NCI-H128 (cell line): Measurements from ENCODE around the gene VPS13D.
"Not testable (repeated sequence)": the region's sequence is repeated elsewhere in the genome, so short reads cannot be mapped to it uniquely, and the experiment has no call there.

Source experiments
- DNase-seq: peaks from one replicate; lab custom pipeline; 2025; ENCODE audit not compliant: unreplicated experiment; lab: John Stamatoyannopoulos, UW

The VPS13D gene

GRCh38 chr1:12530462-12531178 lies 300.8 kb downstream of the VPS13D start:
- DNase-seq, result no peak

- no peak for DNase-seq
These were observed 301.3 kb downstream of the VPS13D start for GRCh38 chr1:12531179-12531499.

DNA sequence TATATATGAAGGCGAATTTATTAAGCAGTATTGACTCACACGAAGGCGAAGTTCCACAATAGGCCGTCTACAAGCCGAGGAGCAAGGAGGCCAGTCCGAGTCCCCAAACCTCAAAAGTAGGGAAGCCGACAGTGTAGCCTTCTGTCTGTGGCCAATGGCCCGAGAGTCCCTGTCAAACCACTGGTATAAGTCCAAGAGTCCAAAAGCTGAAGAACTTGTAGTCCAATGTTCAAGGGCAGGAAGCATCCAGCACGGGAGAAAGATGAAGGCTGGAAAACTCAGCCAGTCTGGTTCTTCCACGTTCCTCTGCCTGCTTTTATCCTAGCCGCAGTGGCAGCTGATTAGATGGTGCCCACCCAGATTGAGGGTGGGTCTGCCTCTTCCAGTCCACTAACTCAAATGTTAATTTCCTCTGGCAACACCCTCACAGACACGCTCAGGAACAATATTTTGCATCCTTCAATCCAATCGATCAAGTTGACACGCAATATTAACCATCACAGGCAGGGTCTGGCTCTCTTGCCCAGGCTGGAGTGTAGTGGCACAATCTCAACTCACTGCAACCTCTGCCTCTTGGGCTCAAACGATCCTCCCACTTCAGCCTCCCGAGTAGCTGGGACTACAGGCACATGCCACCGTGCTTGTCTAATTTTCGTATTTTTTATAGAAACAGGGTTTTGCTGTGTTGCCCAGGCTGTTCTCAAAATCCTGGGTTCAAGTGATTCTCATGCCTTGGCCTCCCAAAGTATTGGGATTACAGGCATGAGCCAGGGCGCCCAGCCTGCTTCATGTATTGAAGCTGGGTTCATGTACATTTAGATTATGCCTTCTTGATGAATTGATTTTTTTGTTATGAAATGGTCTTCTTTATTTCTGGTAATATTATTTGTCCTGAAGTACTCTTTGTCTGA lies 302.8 kb downstream of the VPS13D start:
- no peak for DNase-seq

DNA sequence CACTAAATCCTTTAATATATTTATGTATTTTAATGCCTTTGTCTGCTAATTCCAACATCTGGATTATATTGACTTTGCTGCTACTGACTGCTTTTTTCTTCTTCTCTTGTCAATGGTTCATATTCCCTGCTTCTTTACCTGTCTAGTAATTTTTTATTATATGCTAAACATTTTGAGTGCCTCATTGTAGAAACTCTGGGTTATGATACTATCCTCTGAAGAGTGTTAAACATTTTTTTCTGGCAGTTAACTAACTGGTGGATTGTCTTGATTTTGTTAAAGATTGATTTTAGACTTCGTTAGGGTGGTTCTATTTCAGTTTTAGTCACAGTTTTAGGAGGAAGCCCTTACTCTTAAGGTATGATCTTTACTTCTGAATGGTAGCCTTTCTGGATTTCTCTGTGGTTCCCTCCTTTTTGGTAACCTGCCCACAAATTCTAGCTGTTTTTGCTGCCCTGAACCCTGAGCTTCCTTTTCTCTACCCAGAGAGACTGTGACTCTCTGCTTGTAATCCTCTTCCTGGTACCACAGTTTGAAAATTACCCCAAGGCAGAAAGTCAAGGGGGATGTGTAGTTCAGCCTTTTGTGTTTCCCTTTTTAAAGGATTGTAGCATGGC lies 306.3 kb downstream of the VPS13D start:
- no peak for DNase-seq

DNA sequence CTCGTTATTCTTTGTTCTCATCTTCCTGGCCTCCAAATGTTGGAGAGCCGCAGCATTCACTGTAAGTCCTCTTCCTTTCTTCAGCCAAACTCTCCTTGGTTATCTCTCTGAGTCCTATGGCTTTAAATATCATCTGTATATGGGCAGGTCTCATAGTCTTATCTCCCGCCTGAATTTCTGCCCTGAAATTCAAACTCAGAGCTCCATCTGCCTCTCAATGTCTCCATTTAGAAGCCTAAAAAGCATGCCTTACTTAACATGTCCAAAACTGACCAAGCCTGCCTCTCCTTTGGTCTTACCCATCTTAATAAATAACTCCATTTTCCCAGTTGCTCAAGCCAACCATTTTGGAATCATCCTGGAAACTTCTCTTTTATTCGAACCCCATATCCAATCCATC lies 307.5 kb downstream of the VPS13D start:
- no peak for DNase-seq

GRCh38 chr1:12537906-12538461 lies 308.2 kb downstream of the VPS13D start:
- DNase-seq, result no peak

GRCh38 chr1:12538536-12538935 lies 308.7 kb downstream of the VPS13D start:
- DNase-seq, result not testable (repeated sequence)

DNA sequence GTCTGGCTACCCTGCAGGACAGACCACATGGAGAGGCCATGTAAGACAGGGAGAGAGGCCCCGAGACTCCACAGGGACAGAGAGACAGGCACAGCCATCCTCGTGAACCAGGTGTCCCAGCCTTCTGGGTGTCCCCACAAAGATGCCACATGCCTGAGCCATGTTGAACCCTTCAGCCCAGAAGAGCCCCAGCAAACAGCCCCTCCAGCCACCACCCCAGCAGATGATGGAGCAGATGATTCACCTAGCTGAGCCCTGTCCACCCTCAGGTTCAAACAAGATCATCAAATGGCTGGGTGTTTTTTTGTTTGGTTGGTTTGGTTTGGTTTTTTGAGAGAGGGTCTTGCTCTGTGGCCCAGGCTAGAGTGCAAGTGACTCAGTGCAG lies 309.5 kb downstream of the VPS13D start:
- no peak for DNase-seq

GRCh38 chr1:12539705-12540579 lies 310.1 kb downstream of the VPS13D start:
- DNase-seq, result no peak

GRCh38 chr1:12540580-12541273 lies 310.9 kb downstream of the VPS13D start:
- DNase-seq, result no peak

DNA sequence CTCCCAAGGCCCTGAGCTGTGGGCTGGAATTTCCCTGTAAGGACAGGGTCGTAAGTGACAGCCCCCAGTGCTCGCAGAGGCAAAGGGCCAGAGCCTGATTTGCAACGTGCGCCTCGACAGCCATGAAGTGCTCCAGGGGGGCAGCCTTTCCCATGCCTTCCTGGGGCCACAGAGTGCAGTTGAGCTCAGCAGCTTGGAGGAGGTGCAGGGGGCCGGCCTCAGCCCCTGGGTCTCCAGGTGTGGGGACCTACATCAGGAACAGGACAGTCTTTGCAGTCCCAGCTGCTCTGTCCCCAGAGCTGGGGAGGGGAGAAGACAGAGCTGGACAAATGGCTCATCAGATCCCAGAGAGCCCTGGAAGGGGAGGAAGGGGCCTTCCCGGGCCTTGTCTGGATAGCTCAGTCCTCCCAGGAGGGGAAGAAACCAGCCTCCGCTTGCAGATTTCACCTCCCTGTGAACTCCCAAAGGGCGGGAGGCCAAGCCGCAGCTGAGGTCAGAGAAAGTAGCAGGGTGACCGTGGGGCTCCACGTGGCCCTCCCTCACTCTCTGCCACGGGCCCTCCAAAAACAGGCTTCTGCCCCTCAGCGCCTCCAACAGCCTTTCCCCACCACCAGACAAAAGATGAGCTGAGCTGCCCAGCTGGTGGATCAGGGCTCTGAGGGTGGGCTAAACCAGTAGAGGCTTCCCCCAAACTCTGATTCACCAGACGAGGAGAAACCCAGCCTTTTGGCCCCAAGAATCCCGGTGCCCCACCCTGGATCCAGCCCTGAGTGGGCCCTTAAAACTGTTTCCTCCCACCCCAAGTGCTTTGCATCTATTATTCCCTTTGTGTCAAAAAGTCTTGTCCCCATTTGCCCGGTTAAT lies 311.7 kb downstream of the VPS13D start:
- DNase-seq, result no peak

DNA sequence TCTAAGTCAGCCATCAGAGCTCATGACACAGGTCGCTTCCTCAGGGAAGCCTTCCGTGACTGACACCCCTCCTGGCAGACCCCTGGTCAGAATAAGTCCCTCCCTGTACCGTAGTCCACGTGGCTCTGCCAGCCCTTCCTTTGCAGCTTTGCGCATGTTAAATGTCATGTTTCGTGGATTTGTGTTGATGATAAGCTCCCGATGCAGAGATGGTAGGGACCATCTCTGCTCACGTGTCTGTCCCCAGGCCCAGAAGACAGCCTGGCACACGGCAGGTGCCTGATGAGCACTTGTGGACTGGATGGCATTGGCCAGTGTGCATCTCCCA lies 312.3 kb downstream of the VPS13D start:
- no peak for DNase-seq

DNA sequence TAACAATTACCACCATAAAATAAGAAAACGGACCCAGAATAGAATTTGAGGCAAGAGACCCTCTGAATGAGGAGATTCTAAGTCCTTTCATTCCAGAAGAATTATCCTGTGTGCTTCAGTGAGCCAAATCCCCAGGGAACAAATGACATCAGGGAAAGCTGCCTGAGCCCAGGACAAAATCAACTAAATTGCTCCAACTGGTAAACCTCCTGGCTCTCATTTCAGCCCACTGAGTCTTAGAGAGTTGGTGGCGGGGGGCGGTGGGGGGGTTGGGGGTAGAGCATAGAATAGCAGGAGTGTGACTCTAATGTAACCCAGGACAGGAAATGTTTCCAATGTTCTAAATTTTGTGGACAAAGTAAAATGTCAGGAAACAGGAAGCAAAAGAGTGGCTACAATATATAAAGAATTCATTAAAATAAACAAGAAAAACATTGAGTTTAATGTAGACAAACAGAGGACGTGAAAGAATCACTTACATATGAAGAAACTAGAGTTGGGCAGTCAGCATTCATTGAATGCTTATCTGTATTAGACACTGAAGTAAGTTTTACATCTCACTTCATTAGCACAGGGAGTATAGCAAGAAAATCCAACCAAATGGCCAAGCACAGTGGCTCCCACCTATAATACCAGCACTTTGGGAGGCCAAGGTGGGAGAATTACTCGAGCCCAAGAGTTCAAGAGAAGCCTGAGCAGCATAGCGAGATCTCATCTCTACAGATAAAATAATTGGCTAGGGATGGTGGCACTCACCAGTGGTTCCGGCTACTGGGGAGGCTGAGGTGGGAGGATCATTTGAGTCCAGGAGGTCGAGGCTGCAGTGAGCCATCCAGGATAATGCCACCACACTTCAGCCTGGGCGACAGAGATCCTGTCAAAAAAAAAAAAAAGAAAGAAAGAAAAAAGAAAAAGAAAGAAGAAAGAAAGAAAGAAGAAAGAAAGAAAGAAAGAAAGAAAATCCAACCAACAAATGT lies 313.1 kb downstream of the VPS13D start:
- DNase-seq, result no peak

DNA sequence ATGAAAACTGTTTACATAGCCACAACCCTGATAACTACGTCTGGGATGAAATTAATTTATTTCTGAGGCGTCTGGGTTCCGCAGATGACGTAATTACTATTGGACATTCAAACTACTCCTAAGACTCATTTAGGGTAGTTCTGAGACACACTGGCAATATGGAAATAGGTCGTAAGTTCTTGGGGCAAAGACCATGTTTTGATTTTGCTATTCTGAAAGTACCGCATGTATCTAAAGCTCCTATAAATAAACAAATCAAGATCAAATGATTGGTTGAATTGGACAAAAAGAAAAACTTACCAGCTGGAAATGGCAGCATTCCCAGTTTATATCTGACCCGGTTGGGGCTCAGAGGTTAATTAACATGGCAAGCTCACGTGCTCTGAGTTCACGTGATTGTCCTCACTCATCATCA lies 313.9 kb downstream of the VPS13D start:
- DNase-seq, result no peak

DNA sequence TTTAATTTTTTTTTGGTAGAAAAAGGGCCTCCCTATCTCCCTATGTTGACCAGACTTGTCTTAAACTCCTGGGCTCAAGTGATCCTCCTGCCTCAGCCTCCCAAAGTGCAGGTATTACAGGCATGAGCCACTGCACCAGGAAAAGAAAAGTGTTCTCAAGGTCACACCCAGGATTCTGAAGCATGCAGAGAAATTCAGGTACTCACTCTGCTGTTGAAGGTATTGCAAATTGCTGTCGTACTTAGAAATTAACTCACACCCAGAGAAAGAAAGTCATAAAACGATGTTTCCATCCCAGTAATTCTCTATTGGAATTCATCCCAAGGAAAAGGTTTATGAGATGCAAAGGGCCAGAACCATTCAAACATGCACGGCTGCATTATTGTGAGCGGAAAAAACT lies 314.5 kb downstream of the VPS13D start:
- no peak for DNase-seq

DNA sequence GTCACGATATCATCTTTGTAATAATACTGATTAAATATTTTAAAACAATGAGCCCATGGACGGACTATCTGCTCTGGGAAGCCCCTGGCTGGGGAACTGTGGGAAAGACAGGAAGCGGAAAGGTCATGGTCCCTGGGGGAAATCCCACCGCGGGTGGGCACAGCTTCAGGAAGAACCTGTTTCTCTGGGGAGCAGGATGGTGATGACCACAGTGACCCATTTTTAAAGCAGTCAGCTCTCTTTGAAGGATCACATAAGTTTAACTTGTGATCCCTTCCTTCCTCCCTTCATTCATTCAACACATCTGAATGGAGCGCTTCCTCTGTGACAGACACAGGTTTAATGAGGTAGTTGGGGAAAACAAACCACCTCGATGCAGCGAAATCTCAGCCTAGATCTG lies 315.2 kb downstream of the VPS13D start:
- no peak for DNase-seq

DNA sequence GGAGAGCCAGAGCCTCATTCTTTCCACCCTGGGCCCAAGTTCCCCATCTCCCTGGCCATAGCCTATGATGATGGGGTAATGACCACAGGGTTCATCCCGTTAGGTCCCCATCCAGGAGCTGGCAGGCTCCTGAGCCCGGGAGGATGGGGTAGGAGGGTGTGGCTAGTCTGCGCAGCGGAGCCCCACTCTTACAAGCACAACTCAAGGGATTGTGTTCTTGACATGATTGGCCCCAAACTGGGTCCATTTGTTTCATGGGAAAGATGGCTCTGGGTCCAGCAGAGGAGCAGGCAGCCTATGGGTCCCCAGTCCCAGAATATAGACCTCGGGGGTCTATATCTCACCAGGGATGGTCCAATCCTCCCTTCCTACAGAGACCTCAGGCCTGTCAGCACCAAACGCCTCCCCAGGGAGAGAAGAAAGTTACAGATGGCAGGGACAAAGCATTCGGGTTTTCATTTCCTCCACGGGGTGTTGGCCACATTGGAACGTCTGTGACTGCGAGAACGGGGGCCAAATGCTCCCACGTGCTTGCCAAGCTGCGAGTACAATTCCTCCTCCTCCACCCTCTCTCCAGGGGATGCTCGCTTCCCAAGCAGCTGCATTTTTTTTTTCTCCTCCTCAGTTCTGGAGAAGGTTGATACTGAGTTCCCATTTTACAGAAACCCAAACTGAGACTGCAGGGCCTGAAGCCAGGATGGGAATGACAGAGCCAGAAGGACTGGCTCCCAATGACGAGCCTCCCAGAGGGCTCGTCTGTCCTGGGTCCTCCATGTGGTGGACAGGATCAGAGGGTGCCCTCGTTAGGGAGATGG lies 317.1 kb downstream of the VPS13D start:
- no peak for DNase-seq
